ENCODE data around the gene AMOTL2. TPM values are rescaled to one million over a fixed set of nuclear protein-coding genes. Genes with fewer than 3 reads are reported as not detected.

Gene AMOTL2
- total RNA-seq, 1 experiment from 2014 or later = 96.0 TPM

DNA sequence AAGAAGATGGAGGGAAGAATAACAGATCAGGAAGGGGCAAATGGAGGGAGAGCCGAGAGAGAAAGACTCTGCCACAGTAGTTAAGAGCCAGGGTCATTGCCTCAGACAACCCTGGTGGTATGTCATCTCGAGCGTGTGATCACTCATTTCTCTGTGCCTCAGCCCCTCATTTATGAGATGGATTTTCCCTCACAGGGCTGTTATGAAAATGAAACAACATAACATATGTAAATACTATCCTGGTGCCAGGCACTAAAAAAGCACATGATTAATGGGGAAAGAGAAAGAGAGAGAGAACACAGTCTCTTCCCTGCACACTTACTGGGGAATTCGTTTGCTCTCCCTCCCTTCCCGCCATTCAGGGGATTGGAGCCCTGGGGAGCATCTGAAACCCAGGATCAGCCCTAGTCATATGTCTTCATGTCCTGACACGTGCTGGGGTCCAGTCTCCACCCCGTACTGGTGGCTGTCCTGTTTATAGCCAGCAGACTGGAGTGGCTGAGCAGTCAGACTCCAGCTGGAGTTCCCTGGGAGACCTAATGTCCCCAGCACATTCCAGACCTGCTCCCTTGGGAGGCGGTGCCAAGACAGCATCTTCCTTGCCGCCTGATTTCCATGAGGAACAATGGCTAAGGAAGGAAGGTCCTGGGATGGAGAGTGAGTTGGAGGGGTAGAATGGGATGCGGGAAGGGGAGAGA is 14.7 kb upstream of the AMOTL2 start:
- H3K9me3 ChIP-seq (ENCODE audit: low read length) = no peaks in the 10 kb centered on the region
- no peaks in the 10 kb centered on the region for H4K20me1 ChIP-seq (ENCODE audit: low read length)
- no peak overlapping the region for H3K9ac ChIP-seq (ENCODE audit: low read length)
- no peaks in the 10 kb centered on the region for H3F3A ChIP-seq (ENCODE audit: low read length, unreplicated experiment)
- no peaks in the 10 kb centered on the region for H3K9me2 ChIP-seq (replicated peaks; ENCODE audit: low read length)
- no peaks in the 10 kb centered on the region for H3K4me1 ChIP-seq (ENCODE audit: insufficient read depth, low read length)
- H3K36me3 ChIP-seq (ENCODE audit: low read depth, low read length) = no peaks in the 10 kb centered on the region
- no peak overlapping the region for H3K4me2 ChIP-seq (ENCODE audit: low read length)
- no peaks in the 10 kb centered on the region for H3K79me2 ChIP-seq (ENCODE audit: low read length)
- H2AFZ ChIP-seq (ENCODE audit: low read length) = no peak overlapping the region
- H3K4me3 ChIP-seq (ENCODE audit: low read length) = no peak overlapping the region
- ChIA-PET CTCF (no interaction called here), POLR2A (ENCODE audit: unreplicated experiment) (no interaction called here)
- no peaks in the 10 kb centered on the region for H3K27me3 ChIP-seq (ENCODE audit: low read length)
- no TSS peak for BruUV-seq (replicated peaks)
- intact Hi-C loops (cut with micrococcal nuclease) = no loop called here
- no peak for TF ChIP-seq CTCF (conservative IDR thresholded peaks at IDR 0.05; ENCODE audit: low read depth, low read length)
- TF ChIP-seq EZH2phosphoT487 (IDR thresholded peaks at IDR 0.05; ENCODE audit: borderline replicate concordance, low read length) = no peak
- no peak for TF ChIP-seq EZH2 (IDR thresholded peaks at IDR 0.05; ENCODE audit: low read length, unreplicated experiment)
- no peak overlapping the region for H3K27ac ChIP-seq (ENCODE audit: low read length)
- ATAC-seq (no peak), DNase-seq (no peak)

DNA sequence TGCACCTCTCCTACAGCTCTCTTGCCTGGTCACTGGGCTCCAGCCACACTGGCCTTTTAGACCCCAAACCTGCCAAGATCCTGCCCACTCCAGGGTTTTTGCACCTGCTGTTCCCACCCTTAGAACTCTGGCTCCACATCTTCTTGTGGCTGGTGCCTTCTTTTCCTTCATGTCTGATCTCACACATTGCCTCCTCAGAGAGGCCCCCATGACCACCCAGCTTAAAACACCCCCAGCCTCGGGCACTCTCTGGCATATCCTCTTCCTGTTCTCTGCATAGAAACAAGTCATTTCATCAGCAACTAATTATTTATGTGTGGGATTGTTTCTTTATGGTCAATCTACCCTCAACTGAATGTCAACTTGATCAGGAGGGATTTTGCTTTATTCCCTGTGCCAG is 14.0 kb upstream of the AMOTL2 start:
- Histone ChIP-seq H3F3A (ENCODE audit: low read length, unreplicated experiment) (no peaks in the 10 kb centered on the region), H3K4me3 (ENCODE audit: low read length) (no peak overlapping the region), H3K9me2 (replicated peaks; ENCODE audit: low read length) (no peaks in the 10 kb centered on the region), H4K20me1 (ENCODE audit: low read length) (no peaks in the 10 kb centered on the region), H2AFZ (ENCODE audit: low read length) (no peak overlapping the region), H3K36me3 (ENCODE audit: low read depth, low read length) (no peaks in the 10 kb centered on the region), H3K9me3 (ENCODE audit: low read length) (no peaks in the 10 kb centered on the region), H3K79me2 (ENCODE audit: low read length) (no peaks in the 10 kb centered on the region), H3K27ac (ENCODE audit: low read length) (no peak overlapping the region), H3K4me2 (ENCODE audit: low read length) (no peak overlapping the region), H3K4me1 (ENCODE audit: insufficient read depth, low read length) (no peaks in the 10 kb centered on the region), H3K27me3 (ENCODE audit: low read length) (no peaks in the 10 kb centered on the region), H3K9ac (ENCODE audit: low read length) (no peak overlapping the region)
- DNase-seq (no peak), ATAC-seq (no peak)
- TF ChIP-seq CTCF (conservative IDR thresholded peaks at IDR 0.05; ENCODE audit: low read depth, low read length) (no peak), EZH2phosphoT487 (IDR thresholded peaks at IDR 0.05; ENCODE audit: borderline replicate concordance, low read length) (no peak), EZH2 (IDR thresholded peaks at IDR 0.05; ENCODE audit: low read length, unreplicated experiment) (no peak)
- POLR2A ChIA-PET (ENCODE audit: unreplicated experiment) = no interaction called here
- CTCF ChIA-PET = no interaction called here
- intact Hi-C loops (cut with micrococcal nuclease) = no loop called here
- no TSS peak for BruUV-seq (replicated peaks)

DNA sequence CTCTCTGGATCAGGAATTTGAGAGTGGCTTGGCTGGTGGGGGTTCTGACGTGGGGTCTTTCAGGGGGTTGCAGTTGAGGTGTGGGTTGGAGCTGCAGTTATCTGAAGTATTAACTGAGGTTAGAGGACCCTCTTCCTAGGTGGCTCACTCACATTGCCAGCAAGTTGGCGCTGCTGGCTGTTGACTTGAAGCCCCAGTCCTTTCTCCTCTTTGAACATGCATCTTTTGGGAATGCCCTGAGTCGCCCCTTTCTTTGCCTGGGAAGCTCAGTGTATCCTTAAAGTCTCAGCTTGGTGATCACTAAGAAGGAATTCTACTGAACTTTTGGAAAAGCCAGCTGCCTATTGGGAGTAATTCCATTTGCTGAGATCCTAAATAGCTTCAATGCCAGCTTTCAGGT is 13.0 kb upstream of the AMOTL2 start:
- Histone ChIP-seq H3K4me1 (ENCODE audit: insufficient read depth, low read length) (peaks cover 5% of the 10 kb centered on the region), H2AFZ (ENCODE audit: low read length) (no peak overlapping the region), H3K9ac (ENCODE audit: low read length) (no peak overlapping the region), H3K27me3 (ENCODE audit: low read length) (no peaks in the 10 kb centered on the region), H3K9me2 (replicated peaks; ENCODE audit: low read length) (no peaks in the 10 kb centered on the region), H4K20me1 (ENCODE audit: low read length) (no peaks in the 10 kb centered on the region), H3K36me3 (ENCODE audit: low read depth, low read length) (no peaks in the 10 kb centered on the region), H3K4me3 (ENCODE audit: low read length) (no peak overlapping the region), H3K27ac (ENCODE audit: low read length) (no peak overlapping the region), H3F3A (ENCODE audit: low read length, unreplicated experiment) (no peaks in the 10 kb centered on the region), H3K9me3 (ENCODE audit: low read length) (no peaks in the 10 kb centered on the region), H3K79me2 (ENCODE audit: low read length) (no peaks in the 10 kb centered on the region), H3K4me2 (ENCODE audit: low read length) (no peak overlapping the region)
- no TSS peak for BruUV-seq (replicated peaks)
- intact Hi-C loops (cut with micrococcal nuclease) = no loop called here
- ATAC-seq (no peak), DNase-seq (no peak)
- no peak for TF ChIP-seq EZH2 (IDR thresholded peaks at IDR 0.05; ENCODE audit: low read length, unreplicated experiment)
- no peak for TF ChIP-seq EZH2phosphoT487 (IDR thresholded peaks at IDR 0.05; ENCODE audit: borderline replicate concordance, low read length)
- no peak for TF ChIP-seq CTCF (conservative IDR thresholded peaks at IDR 0.05; ENCODE audit: low read depth, low read length)
- POLR2A ChIA-PET (ENCODE audit: unreplicated experiment) = no interaction called here
- CTCF ChIA-PET = no interaction called here

Data from PC-3 (cell line).